ENCODE measurements around the gene HNF4A.

Gene HNF4A

GRCh38 chr20:44355498-44356352, at the start of gene HNF4A:
Gene HNF4A (plus strand): TSS chr20:44355699. CDS start chr20:44355805, 106 bp downstream.
- TF ChIP-seq TAF1 (IDR thresholded peaks at IDR 0.05; ENCODE audit: low read depth) (no peak), TCF12 (IDR thresholded peaks at IDR 0.05; ENCODE audit: low read depth) (no peak), YY1 (IDR thresholded peaks at IDR 0.05; ENCODE audit: low read depth) (no peak), REST (IDR thresholded peaks at IDR 0.05; ENCODE audit: low read depth) (no peak), ZBTB7A (IDR thresholded peaks at IDR 0.05; ENCODE audit: low read depth) (no peak), USF1 (IDR thresholded peaks at IDR 0.05) (no peak)

- TF ChIP-seq EGR1 (IDR thresholded peaks at IDR 0.05) (no peak), TEAD4 (IDR thresholded peaks at IDR 0.05) (no peak), RAD21 (IDR thresholded peaks at IDR 0.05; ENCODE audit: low read depth) (no peak), NFIC (IDR thresholded peaks at IDR 0.05) (no peak), CEBPB (IDR thresholded peaks at IDR 0.05) (no peak), EP300 (IDR thresholded peaks at IDR 0.05; ENCODE audit: borderline replicate concordance) (no peak), USF1 (IDR thresholded peaks at IDR 0.05) (no peak), REST (IDR thresholded peaks at IDR 0.05; ENCODE audit: low read depth) (no peak), ZBTB7A (IDR thresholded peaks at IDR 0.05; ENCODE audit: low read depth) (no peak), CREB1 (IDR thresholded peaks at IDR 0.05; ENCODE audit: low read depth) (no peak)
Measured at GRCh38 chr20:44306927-44307326, 48.6 kb upstream of the HNF4A start.

- no peak for TF ChIP-seq CREB1 (IDR thresholded peaks at IDR 0.05; ENCODE audit: low read depth)
- no peak for TF ChIP-seq TAF1 (IDR thresholded peaks at IDR 0.05; ENCODE audit: low read depth)
- TF ChIP-seq EP300 (IDR thresholded peaks at IDR 0.05; ENCODE audit: borderline replicate concordance): no peak
- no peak for TF ChIP-seq REST (IDR thresholded peaks at IDR 0.05; ENCODE audit: low read depth)
- no peak for TF ChIP-seq NFIC (IDR thresholded peaks at IDR 0.05)
- no peak for TF ChIP-seq FOXM1 (IDR thresholded peaks at IDR 0.05; ENCODE audit: borderline replicate concordance, low read depth)
- no peak for TF ChIP-seq YY1 (IDR thresholded peaks at IDR 0.05; ENCODE audit: low read depth)
- no peak for TF ChIP-seq TCF12 (IDR thresholded peaks at IDR 0.05; ENCODE audit: low read depth)
- no peak for TF ChIP-seq RAD21 (IDR thresholded peaks at IDR 0.05; ENCODE audit: low read depth)
- no peak for TF ChIP-seq EGR1 (IDR thresholded peaks at IDR 0.05)
- TF ChIP-seq CEBPB (IDR thresholded peaks at IDR 0.05): no peak
Measured at GRCh38 chr20:44309763-44310663, 45.5 kb upstream of the HNF4A start.

Data from Ishikawa (cell line).